ENCODE measurements around the gene CCL14.
"Not testable (repeated sequence)": the region's sequence is repeated elsewhere in the genome, so short reads cannot be mapped to it uniquely, and the experiment has no call there.

DNA sequence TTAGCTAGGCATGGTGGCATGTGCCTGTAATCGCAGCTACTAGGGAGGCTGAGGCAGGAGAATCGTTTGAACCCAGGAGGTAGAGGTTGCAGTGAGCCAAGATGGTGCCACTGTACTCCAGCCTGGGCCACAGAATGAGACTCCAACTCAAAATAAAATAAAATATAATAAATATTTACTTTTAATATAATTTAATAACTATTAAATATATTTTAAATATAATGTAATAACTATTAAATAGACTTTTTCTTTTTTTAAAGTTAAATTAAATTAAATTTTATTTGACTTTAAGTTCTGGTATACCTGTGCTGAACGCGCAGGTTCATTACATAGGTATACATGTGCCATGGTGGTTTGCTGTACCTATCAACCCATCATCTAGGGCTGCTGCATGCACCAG lies 29.4 kb upstream of the CCL14 start:
- TF ChIP-seq CTCF, POLR2A (IDR thresholded peaks at IDR 0.05): not testable (repeated sequence)

Measured in thyroid gland (tissue), 4 donors.